Fibroblast of lung (primary cell): ENCODE measurements around the gene TUBB2A. TPM values are rescaled to one million over a fixed set of nuclear protein-coding genes. Genes with fewer than 3 reads are reported as not detected.

Experiments used
- DNase-seq, 2 donors: peaks; one replicate each; pipeline versions ENCODE4 v3.0.0 to v3.0.0-alpha.2; 2010; ENCODE audit warnings: low read depth in 2 of 2
- H2AFZ ChIP-seq: 2 replicates; pipeline ENCODE4 v1.5.1; 2012; ENCODE audit warnings: low read length, control low read depth, inconsistent platforms
- H3K27ac ChIP-seq: 2 replicates; pipeline ENCODE4 v1.5.1; 2011; ENCODE audit warnings: low read length, control low read depth; ENCODE audit not compliant: insufficient read depth
- H3K27me3 ChIP-seq: 2 replicates; pipeline ENCODE4 v1.5.1; 2011; ENCODE audit warnings: mild to moderate bottlenecking, low read length; ENCODE audit not compliant: control insufficient read depth, insufficient read depth
- H3K36me3 ChIP-seq: 2 replicates; pipeline ENCODE4 v1.5.1; 2011; ENCODE audit warnings: low read length; ENCODE audit not compliant: control insufficient read depth, insufficient read depth
- H3K4me1 ChIP-seq: 2 replicates; pipeline ENCODE4 v1.5.1; 2011; ENCODE audit warnings: low read length; ENCODE audit not compliant: control insufficient read depth, insufficient read depth; ENCODE audit errors: extremely low read depth
- H3K4me2 ChIP-seq: 2 replicates; pipeline ENCODE4 v1.5.1; 2011; ENCODE audit warnings: low read length, control low read depth; ENCODE audit not compliant: insufficient read depth; ENCODE audit errors: extremely low read depth
- H3K4me3 ChIP-seq, 4 experiments: fragments of 200-600 bp in 1 of 4; sonication (generic) in 1 of 4; replicated peaks in 1 of 4; 2 replicates each; pipeline ENCODE4 v1.5.1; 2011 to 2016; ENCODE audit warnings: low read length in 4 of 4, low read depth in 3 of 4, mild to moderate bottlenecking in 3 of 4, control low read depth in 2 of 4, inconsistent platforms in 1 of 4, mixed read lengths in 1 of 4; ENCODE audit not compliant: insufficient read depth in 1 of 4; ENCODE audit errors: control extremely low read depth in 1 of 4
- H3K79me2 ChIP-seq: 2 replicates; pipeline ENCODE4 v1.5.1; 2012; ENCODE audit warnings: mild to moderate bottlenecking, low read length, inconsistent platforms; ENCODE audit not compliant: control insufficient read depth, insufficient read depth
- H3K9ac ChIP-seq: 2 replicates; pipeline ENCODE4 v1.5.1; 2011; ENCODE audit warnings: mild to moderate bottlenecking, low read length, control low read depth; ENCODE audit not compliant: insufficient read depth
- H3K9me3 ChIP-seq: 2 replicates; pipeline ENCODE4 v1.5.1; 2012; ENCODE audit warnings: low read depth, low read length; ENCODE audit not compliant: control insufficient read depth, insufficient read depth
- H4K20me1 ChIP-seq: 2 replicates; pipeline ENCODE4 v1.5.1; 2011; ENCODE audit warnings: low read length; ENCODE audit not compliant: control insufficient read depth, insufficient read depth; ENCODE audit errors: extremely low read depth
- CTCF ChIP-seq, 2 donors: IDR thresholded peaks in 1 of 2; conservative IDR thresholded peaks in 1 of 2; 1 replicate in 1 of 2; 2 replicates in 1 of 2; pipeline ENCODE4 v1.5.1; 2011 to 2012; ENCODE audit warnings: low read length in 2 of 2, control low read depth in 1 of 2, inconsistent platforms in 1 of 2, low read depth in 1 of 2, mild to moderate bottlenecking in 1 of 2
- EZH2 ChIP-seq: IDR thresholded peaks from 2 replicates; pipeline ENCODE4 v1.5.1; 2012; ENCODE audit warnings: low read length, control low read depth, mild to moderate bottlenecking; ENCODE audit errors: missing control alignments
- polyA minus RNA-seq: library from RNA; depleted of rRNA, polyadenylated mRNA; stranded (reverse); fragments of >200 nt; gene quantifications from 2 replicates; pipeline ENCODE4 v1.2.3, GENCODE V29; 2011; ENCODE audit warnings: low replicate concordance
- polyA plus RNA-seq, 2 donors: library from polyadenylated mRNA; depleted of rRNA in 1 of 2; stranded (reverse) in 1 of 2; unstranded in 1 of 2; fragments of >200 nt; gene quantifications; 2 replicates each; pipeline ENCODE4 v1.2.1, GENCODE V29; 2011 to 2012; ENCODE audit warnings: missing spikeins in 1 of 2
- total RNA-seq: library from RNA; depleted of rRNA; stranded (reverse); fragments of >200 nt; gene quantifications from 2 replicates; pipeline ENCODE4 v1.2.1, GENCODE V29; 2014

TUBB2A gene
- 40.8 and 54.3 TPM in 2 replicates for total RNA-seq
- polyA plus RNA-seq, result 133 and 137 TPM in 2 replicates
- polyA plus RNA-seq (2012), result 177 and 188 TPM in 2 replicates
- polyA minus RNA-seq, result 114 and 139 TPM in 2 replicates

- no peaks in the 10 kb centered on the region for H3K9me3 ChIP-seq
- no peak for TF ChIP-seq CTCF (conservative IDR thresholded peaks at IDR 0.05 in 1 of 2, IDR thresholded peaks at IDR 0.05 in 1 of 2; ENCODE audit: low read depth in 1 of 2, low read length in 2 of 2)
- TF ChIP-seq EZH2, result no peak
- peak within 1 kb of the TSS; percentile 94 for H3K4me2 ChIP-seq
- peak within 1 kb of the TSS; percentile 71 for H2AFZ ChIP-seq
- H3K9ac ChIP-seq, result peak within 1 kb of the TSS; percentile 96
- H3K27me3 ChIP-seq, result no peaks in the 10 kb centered on the region
- H3K4me3 ChIP-seq, result peak within 1 kb of the TSS; percentile 73 to 91 (median 78)
- H4K20me1 ChIP-seq, result no peaks in the 10 kb centered on the region
- H3K36me3 ChIP-seq, result peaks cover 1% of the 10 kb centered on the region
- DNase-seq, result peak; percentile 78
- H3K79me2 ChIP-seq, result peaks cover 5% of the 10 kb centered on the region
- no peaks in the 10 kb centered on the region for H3K4me1 ChIP-seq
- peak within 1 kb of the TSS; percentile 84 for H3K27ac ChIP-seq
These were observed at the start of gene TUBB2A for GRCh38 chr6:3157131-3157933. Gene TUBB2A, minus strand, starts transcription at chr6:3157544. Its CDS starts 81 bp downstream, at chr6:3157463.

- no peak for DNase-seq
- Histone ChIP-seq H3K4me3 (no peak overlapping the region), H4K20me1 (no peaks in the 10 kb centered on the region), H3K9ac (no peak overlapping the region), H3K27me3 (peaks cover 3% of the 10 kb centered on the region), H3K79me2 (no peaks in the 10 kb centered on the region), H3K4me1 (peaks cover 15% of the 10 kb centered on the region), H2AFZ (no peak overlapping the region), H3K27ac (no peak overlapping the region), H3K36me3 (no peaks in the 10 kb centered on the region), H3K9me3 (no peaks in the 10 kb centered on the region), H3K4me2 (no peak overlapping the region)
- TF ChIP-seq EZH2, result no peak
- TF ChIP-seq CTCF (conservative IDR thresholded peaks at IDR 0.05 in 1 of 2, IDR thresholded peaks at IDR 0.05 in 1 of 2; ENCODE audit: low read depth in 1 of 2, low read length in 2 of 2), result no peak
These were observed 49.1 kb upstream of the TUBB2A start for GRCh38 chr6:3206339-3207015.

- TF ChIP-seq EZH2 (no peak), CTCF (conservative IDR thresholded peaks at IDR 0.05 in 1 of 2, IDR thresholded peaks at IDR 0.05 in 1 of 2; ENCODE audit: low read depth in 1 of 2, low read length in 2 of 2) (no peak)
- Histone ChIP-seq H3K4me1 (peaks cover 15% of the 10 kb centered on the region), H4K20me1 (no peaks in the 10 kb centered on the region), H3K27ac (no peak overlapping the region), H2AFZ (no peak overlapping the region), H3K4me2 (no peak overlapping the region), H3K9me3 (no peaks in the 10 kb centered on the region), H3K9ac (no peak overlapping the region), H3K27me3 (peaks cover 3% of the 10 kb centered on the region), H3K79me2 (no peaks in the 10 kb centered on the region), H3K4me3 (no peak overlapping the region), H3K36me3 (no peaks in the 10 kb centered on the region)
- peak; percentile 90 to 97 for DNase-seq
These were observed 48.6 kb upstream of the TUBB2A start for GRCh38 chr6:3205913-3206312.
